GM21423 (cell line): ENCODE data around the gene DBX1.
"Not testable (repeated sequence)": the region's sequence is repeated elsewhere in the genome, so short reads cannot be mapped to it uniquely, and the experiment has no call there.

Source experiments
- ATAC-seq: cut with Tn5 transposase; IDR thresholded peaks from one replicate; pipeline ENCODE4 v1.9.1; 2021; ENCODE audit warnings: mild to moderate bottlenecking, moderate library complexity; ENCODE audit not compliant: unreplicated experiment

Gene DBX1

DNA sequence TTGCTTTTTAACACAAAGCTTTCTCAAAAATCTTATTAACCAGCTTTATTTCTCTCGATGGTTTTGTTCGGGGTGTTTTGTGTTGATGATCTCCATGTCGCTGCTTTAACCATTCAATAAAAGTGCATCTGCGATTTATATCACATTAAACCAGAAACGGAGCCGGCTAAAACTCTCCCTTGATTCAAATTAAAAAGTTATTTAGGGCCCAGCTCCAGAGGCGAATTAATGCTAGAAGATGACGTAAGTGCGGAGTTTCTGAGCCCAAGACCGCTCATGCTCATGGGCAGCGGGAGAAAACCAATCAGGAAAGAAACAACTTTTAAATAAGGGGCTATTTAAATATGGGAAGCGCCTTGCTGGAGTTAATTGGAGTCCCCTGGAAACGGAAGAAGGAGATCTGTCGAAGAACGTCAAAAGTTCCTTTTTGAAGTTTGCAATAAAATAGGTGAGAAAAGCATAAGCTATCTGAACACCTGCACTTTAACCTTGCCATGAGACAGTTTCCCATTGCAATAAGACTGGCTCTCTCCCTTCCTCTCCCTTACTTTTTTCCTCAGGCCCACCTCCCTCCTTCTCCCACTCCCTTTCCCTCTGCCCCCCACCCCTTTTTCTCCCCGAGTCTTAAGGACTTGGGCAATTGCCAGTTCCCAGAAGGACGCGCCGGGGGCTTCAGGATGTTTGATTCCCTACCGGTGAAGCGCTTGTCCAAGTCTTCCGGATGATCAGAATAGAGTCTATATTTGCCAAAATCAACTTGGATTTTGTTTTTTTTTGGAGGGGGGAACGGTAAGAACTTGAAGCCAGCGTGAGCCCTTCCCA is 1.9 kb upstream of the DBX1 start:
- ATAC-seq, result no peak

DNA sequence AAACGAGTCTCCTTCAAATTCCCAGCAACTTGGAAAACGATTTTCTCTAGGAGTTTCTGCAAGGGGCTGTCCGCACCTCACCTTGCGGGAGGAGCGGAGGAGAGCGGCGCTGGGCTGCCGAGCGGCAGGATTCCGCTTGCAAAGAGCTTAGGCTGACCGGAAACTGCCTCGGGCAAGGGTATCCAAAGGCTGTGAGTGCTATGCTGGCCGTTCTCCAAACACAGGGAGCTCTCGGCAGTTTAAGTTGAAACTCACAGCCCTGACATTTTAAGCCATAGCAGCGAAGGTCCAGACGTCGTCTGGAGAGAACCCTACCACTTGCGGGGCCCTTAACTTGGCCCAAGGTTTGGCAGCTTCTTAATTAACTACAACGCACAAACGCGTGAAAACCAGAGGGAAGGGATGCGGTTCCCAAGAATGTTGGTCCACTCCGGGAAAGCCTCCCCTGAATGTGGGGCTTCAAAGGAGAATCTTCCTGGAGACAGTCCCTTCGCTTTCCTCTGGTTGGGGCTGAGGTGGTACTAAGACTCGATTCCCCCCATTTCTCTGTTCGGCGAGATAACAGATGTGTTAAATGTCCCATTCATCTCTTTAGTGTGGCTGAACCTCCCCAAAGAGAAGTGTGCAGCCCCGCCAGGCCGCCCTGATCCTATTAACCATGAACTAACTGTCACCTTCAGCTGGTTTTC is 1.1 kb upstream of the DBX1 start:
- no peak for ATAC-seq

- ATAC-seq, result no peak
Observed at GRCh38 chr11:20159466-20160381, 551 bp downstream of the DBX1 start.

- ATAC-seq, result no peak
Observed at GRCh38 chr11:20158597-20159257, 1.5 kb downstream of the DBX1 start.

DNA sequence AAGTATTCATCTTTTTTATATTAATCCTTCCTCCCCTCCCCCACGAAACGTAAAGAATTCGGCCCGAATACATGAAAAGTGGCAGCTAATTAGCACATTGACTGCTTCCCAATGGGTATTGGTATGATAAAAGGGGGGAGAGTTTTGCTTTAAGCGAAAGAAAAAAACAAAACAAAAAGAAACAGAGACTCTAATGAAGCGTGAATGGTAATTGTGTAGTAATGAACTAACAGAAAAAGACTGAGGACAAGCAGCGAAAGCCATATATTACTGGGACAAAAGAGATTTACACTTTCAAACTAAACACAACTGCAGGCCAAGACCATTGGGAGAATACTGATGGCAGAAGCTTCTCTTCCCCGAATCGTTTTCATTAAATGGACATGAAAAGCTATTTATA is 2.5 kb downstream of the DBX1 start:
- no peak for ATAC-seq

- no peak for ATAC-seq
Observed at GRCh38 chr11:20156876-20157613, 3.2 kb downstream of the DBX1 start.

DNA sequence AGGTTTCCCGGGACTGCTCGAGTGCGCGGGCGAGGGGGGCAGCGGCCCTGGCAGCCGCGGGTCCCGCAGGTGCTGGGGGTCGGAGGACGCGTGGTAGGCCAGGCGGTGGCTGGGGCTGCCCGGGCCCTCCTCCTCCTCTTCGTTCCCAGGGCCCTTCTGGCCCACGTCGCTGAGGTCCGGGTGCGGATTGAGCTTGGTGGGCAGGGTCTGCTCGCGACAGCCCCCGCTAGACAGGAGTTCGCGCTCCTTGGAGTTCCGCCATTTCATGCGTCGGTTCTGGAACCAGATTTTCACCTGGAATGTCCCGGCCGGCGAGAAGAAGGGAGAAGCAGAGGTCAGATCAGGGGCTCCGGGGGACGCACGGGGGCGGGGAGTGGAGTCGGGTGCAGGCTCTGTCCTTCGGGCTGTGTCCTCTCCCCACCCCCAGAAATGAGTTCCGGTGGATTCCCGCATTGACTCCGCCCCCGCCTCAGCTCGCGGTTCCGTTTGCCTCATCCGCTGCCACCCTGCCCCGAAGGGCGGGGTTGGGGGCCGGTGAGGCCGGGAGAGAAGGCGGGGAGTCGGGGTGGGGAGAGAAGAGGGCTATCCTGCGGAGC is 3.9 kb downstream of the DBX1 start:
- ATAC-seq, result no peak

DNA sequence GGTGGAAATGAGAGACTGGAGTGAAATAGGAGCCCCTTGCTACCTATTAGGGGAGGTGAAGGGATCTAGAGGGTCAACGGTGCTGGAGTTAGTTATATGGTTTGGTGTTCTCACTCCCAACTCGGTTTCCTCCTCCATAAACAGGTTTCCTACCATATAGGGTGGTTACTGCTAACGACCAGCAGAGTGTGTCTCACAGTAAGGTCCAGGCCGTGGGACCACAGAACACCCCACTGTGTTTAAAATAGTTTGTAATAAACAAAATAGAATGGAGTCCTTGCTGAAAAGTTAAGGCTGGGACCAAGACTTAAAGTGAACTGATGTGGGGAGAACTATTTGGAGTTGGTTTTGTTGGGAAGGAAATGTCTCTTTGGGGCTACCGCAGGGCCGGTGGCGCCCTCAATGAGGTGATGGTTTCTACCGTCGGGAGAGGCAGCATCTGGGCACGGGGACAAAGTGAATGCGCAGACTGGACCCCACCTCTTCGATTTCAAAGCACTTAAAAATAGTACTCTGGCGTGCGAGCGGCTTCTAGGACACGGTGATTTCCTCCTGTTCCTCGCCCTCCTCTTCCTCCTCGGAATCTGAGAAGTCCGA is 4.5 kb downstream of the DBX1 start:
- no peak for ATAC-seq

GRCh38 chr11:20154381-20154780 is 5.9 kb downstream of the DBX1 start:
- no peak for ATAC-seq

DNA sequence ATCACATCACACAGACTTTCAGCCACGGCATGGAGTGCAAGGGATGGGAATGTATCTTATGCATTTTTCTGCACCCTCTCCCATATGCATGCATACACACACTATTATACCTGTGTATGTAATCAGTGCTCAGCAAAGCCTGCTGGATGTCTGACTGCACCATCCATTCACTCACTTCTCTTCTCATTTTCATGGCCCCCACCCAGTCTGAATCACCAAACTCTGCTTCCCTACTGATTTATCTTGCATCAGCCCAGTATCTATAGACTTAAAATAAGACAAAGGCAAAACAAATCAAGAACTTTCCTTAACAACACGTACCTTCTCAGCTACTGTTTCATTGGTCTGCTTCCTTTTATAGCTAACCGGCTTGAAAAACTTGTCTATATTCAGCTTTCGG is 21.6 kb downstream of the DBX1 start:
- no peak for ATAC-seq

GRCh38 chr11:20137637-20138036 is 22.6 kb downstream of the DBX1 start:
- no peak for ATAC-seq

DNA sequence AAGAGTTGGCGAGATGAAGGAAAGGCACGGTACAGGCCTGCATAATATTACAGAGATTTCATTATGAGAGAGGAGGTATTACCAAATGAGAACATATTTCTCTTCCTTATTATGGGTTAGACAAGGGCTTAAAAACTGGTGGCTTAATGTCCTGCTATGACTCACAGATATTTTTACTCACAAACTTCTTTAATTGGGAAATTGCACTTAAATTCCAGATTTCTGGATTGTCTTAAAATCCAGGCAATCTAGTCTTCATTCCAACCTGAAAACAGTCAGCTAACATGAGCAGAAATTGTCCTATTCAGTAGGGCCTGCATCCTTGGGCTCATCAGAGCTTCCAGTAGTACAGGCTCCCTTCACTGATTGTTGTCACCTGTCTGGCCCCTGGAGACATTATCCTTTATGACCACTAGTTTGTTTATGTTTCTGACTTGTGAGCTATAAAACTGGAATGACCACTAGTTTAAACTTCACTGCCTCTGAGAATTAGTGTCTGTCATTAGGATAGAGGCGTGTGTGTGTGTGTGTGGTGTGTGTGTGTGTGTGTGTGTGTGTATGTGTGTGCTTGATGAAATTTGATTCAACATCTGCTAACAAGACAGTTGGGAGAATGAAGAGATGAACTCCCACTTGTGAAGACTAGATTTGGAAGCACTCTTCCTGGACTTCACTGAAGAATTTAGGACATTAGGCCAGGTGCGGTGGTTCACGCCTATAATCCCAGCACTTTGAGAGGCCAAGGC is 25.1 kb downstream of the DBX1 start:
- ATAC-seq, result no peak

DNA sequence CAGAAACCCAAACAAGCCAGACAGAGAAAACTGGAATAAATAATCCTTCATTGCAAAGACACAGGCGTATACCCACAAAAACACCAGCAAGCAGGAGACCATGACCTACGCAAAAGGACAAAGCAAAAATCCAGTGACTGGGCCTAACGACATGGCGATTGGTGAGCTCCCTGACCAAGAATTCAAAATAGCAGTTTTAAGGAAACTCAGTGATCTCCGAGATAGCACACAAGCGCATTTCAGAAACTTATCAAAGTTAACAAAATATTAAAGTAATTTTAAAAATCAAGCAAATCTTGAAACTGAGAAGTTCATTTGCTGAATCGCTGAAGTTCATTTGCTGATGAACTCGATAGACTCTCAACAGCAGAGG is 27.6 kb downstream of the DBX1 start:
- no peak for ATAC-seq

DNA sequence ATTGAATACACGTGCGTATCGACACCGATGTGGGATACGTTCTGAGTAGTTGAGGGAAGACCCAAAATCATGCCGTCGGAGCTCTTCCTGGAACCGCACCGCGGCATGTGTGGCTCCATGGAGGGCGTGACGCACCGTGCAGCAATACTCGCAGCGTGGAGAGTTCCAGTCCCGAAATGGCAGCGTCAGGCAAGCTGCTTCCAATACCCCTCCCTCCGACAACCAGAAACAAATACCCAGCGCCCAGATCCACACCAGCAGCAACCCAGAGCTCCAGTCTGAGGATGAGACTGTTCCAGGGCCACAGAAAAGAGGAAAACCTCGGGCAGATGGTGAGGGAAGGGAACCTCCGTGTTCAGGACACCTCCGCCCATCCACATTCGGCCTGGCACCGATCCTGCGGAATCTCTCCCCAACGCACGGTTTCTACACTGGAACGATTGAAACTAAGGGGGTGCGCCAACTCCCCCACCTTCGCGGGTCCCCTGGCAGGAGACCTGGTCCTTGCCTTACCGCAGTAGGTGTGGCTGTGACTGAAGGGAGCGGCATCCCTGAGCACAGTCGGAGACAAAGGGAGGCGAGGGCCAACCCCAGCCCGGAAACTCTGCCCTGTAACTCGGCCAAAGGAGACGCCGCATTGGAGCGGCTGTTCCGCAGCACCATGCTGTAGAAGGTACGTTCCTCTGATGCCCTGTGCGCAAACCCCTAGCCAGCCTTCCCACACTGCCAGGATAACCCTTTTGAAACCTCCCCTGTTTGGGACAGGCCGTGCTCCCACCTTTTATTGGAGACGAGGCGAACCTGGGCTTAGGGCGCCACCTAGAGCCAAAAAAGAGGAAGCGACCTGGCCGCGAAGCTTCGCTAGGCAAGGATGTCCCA is 28.2 kb downstream of the DBX1 start:
- ATAC-seq, result no peak

GRCh38 chr11:20129665-20130064 is 30.6 kb downstream of the DBX1 start:
- ATAC-seq, result no peak

DNA sequence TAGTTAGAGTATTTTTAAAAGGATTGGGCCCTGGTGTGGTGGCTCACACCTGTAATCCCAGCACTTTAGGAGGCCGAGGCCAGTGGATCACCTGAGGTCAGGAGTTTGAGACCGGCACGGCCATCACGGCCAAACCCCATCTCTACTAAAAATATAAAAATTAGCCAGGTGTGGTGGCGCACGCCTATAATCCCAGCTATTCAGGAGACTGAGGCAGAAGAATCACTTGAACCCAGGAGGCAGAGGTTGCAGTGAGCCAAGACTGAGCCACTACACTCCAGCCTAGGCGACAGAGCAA is 31.8 kb downstream of the DBX1 start:
- ATAC-seq, result not testable (repeated sequence)

GRCh38 chr11:20127671-20128527 is 32.4 kb downstream of the DBX1 start:
- peak; percentile 75 for ATAC-seq
